Measurements from ENCODE around the gene PPP1R3F.
"Not testable (repeated sequence)": the region's sequence is repeated elsewhere in the genome, so short reads cannot be mapped to it uniquely, and the experiment has no call there.

Gene PPP1R3F

DNA sequence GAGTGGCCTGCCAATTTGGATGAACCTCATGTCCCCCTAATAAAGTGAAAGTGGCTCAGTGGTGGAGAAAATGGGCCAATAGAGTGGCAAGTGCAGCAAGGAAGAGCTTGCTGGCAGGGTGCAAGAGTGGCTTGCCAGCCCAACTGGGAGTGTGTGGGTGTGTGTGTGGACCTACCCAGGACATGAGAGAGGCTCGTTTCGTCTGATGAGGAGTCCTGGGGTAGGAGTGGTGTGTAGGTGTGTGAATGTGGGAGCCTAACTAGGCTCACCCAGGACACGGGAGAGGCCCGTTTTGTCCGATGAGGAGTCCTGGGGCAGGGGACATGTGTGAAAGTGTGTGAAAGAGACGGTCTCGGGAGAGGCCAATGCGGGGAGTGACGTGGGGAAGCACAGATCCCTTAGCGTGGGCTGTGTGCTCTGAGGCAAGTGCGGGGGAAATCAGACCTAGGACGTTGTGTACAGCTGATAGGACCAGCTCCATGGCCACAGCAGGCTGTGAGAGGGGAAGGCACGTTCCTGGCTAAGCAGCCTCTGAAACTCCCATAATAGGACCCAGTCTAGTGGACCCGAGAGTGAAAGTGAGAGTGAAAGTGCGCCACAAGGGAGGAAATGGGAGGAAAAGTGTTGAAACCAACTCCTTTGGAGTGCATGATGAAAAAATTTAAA lies 39.1 kb downstream of the PPP1R3F start:
- in situ Hi-C loops (cut with MboI; ENCODE audit: low sequenced_read_pairs), result no loop called here

DNA sequence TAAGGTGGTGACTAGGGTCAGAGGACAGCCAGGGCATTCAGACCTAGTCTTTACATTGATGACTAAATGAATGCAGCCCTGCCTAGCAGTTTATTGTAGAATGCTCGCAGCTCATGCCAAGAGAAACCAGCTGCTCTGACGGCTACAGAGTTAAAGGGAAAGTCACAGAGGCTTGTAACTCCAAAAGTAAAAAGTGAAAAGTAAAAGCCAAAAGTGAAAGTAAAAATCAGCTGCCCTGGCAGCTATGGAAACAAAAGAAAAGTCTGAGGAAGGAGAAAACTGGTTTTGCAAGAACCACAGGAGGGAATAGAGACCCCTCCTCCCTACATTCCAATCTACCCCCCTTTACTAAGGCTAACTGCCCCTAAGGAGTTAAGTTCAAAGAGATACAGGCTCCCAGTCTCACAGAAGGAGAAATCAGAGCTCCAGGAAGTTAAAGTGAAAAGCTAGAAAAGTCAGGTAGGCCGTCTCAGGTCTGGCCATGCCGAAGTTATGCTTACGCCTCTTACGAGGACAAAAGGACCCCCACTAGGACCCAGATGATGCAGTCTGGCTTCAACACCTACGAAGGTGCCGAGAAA lies 39.9 kb downstream of the PPP1R3F start:
- in situ Hi-C loops (cut with MboI; ENCODE audit: low sequenced_read_pairs), result no loop called here

GRCh38 chrX:49310371-49310770 lies 40.8 kb downstream of the PPP1R3F start:
- in situ Hi-C loops (cut with MboI; ENCODE audit: low sequenced_read_pairs), result no loop called here

- in situ Hi-C loops (cut with MboI; ENCODE audit: low sequenced_read_pairs), result no loop called here
These were observed 42.6 kb downstream of the PPP1R3F start for GRCh38 chrX:49312176-49312575.

- in situ Hi-C loops (cut with MboI; ENCODE audit: low sequenced_read_pairs), result no loop called here
These were observed 46.5 kb downstream of the PPP1R3F start for GRCh38 chrX:49316085-49316484.

GRCh38 chrX:49321737-49322136 lies 52.1 kb downstream of the PPP1R3F start, which contains the start of gene GAGE12J:
GAGE12J (plus strand) TSS chrX:49322037; CDS start chrX:49323194, 1,157 bp downstream.
- in situ Hi-C loops (cut with MboI; ENCODE audit: low sequenced_read_pairs), result not testable (repeated sequence)

- in situ Hi-C loops (cut with MboI; ENCODE audit: low sequenced_read_pairs), result not testable (repeated sequence)
These were observed 52.7 kb downstream of the PPP1R3F start for GRCh38 chrX:49322266-49322665.

GRCh38 chrX:49323735-49324134 lies 54.1 kb downstream of the PPP1R3F start:
- in situ Hi-C loops (cut with MboI; ENCODE audit: low sequenced_read_pairs), result not testable (repeated sequence)

DNA sequence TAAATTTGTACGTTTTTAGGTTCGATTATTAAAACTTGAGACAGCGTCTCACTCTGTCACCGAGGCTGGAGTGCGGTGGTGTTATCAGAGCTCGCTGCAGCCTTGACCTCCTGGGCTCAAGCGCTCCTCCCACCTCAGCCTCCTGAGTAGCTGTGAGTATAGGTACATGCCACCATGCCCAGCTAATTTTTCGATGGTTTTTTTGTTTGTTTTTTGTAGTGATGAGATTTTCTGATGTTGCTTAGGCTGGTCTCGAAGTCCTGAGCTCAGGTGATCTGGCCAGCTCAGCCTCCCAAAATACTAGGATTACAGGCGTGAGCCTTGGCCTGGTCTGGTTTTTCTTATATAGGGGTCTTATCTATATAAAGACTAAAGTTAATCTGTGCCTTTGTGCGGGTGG lies 60.8 kb downstream of the PPP1R3F start:
- in situ Hi-C loops (cut with MboI; ENCODE audit: low sequenced_read_pairs), result not testable (repeated sequence)

GRCh38 chrX:49331282-49331681 lies 61.7 kb downstream of the PPP1R3F start, which contains the start of gene GAGE13:
GAGE13 (plus strand) TSS chrX:49331582; CDS start chrX:49332738, 1,156 bp downstream.
- in situ Hi-C loops (cut with MboI; ENCODE audit: low sequenced_read_pairs), result not testable (repeated sequence)

GRCh38 chrX:49331841-49332240 lies 62.2 kb downstream of the PPP1R3F start:
- in situ Hi-C loops (cut with MboI; ENCODE audit: low sequenced_read_pairs), result not testable (repeated sequence)

Data from hTERT RPE-1 (cell line).